Stomach (tissue), 4 donors: Measurements from ENCODE around the gene PCP4L1.

Source experiments
- POLR2A ChIP-seq, 4 donors: fragments of 450-650 bp; IDR thresholded peaks; one replicate each; pipeline ENCODE4 v1.6.1; 2016; ENCODE audit warnings: antibody characterized with exemption in 4 of 4, control low read depth in 2 of 4, mild to moderate bottlenecking in 1 of 4, moderate library complexity in 1 of 4
- TF ChIP-seq, protein P1 (sequence below), 7 experiments: fragments of 450-650 bp in 4 of 7; fragments of 200-600 bp in 3 of 7; sonication (generic) in 3 of 7; IDR thresholded peaks; one replicate each; pipeline ENCODE4 v1.5.1; 2016 to 2019; ENCODE audit warnings: antibody characterized with exemption in 7 of 7, control low read depth in 2 of 7, mild to moderate bottlenecking in 1 of 7

DNA sequence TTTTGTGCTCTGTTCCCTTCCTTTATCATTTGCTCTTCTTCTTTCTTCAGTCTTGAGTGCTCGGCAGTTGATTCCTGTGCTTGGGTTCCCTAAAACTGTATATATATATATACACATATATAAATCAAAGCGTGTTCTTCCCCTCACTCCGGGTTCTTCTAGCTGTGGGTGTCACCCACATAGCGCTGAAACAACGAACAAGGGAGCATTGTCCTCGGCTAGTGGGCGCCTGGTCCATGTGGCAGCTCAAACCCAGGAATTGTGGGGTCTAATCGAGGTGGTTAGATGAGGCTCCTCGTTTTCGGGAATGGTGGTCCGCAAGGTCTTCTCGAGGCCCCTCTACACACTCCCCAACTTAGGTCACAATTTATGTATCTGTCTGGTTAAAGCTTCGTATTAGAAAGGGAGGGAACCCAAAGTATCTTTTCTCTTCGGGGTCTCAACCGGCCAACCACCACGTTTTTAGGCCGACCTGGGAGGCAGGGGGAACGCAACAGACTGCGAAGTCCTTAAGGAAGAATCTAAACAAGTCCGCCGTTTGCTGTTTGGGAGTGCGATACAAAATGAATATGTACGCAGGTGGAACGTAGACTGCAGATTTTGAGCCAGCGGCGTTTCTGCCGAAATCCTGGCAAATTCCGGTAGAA, 55.1 kb downstream of the PCP4L1 start:
- TF ChIP-seq, protein P1, sequence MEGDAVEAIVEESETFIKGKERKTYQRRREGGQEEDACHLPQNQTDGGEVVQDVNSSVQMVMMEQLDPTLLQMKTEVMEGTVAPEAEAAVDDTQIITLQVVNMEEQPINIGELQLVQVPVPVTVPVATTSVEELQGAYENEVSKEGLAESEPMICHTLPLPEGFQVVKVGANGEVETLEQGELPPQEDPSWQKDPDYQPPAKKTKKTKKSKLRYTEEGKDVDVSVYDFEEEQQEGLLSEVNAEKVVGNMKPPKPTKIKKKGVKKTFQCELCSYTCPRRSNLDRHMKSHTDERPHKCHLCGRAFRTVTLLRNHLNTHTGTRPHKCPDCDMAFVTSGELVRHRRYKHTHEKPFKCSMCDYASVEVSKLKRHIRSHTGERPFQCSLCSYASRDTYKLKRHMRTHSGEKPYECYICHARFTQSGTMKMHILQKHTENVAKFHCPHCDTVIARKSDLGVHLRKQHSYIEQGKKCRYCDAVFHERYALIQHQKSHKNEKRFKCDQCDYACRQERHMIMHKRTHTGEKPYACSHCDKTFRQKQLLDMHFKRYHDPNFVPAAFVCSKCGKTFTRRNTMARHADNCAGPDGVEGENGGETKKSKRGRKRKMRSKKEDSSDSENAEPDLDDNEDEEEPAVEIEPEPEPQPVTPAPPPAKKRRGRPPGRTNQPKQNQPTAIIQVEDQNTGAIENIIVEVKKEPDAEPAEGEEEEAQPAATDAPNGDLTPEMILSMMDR (IDR thresholded peaks at IDR 0.05): no peak
- TF ChIP-seq POLR2A (IDR thresholded peaks at IDR 0.05): no peak
